CD4-positive, alpha-beta T cell (primary cell): ENCODE measurements around the gene ARHGEF28. TPM values are rescaled to one million over a fixed set of nuclear protein-coding genes. Genes with fewer than 3 reads are reported as not detected.

Source experiments
- ATAC-seq: fragments of 200-7000 bp; cut with Tn5 transposase; one replicate; pipeline ENCODE4 v1.10.0; 2022; ENCODE audit warnings: mild to moderate bottlenecking; ENCODE audit not compliant: poor library complexity
- CTCF ChIA-PET: fragments of 350-600 bp; sonication (Branson Sonifier 250); formaldehyde crosslinking; loops from one replicate; lab custom pipeline; 2021; ENCODE audit warnings: antibody characterized with exemption, inconsistent platforms; lab: Charles Lee
- POLR2A ChIA-PET: fragments of 350-600 bp; sonication (Branson Sonifier 250); formaldehyde crosslinking; loops from one replicate; lab custom pipeline; 2021; ENCODE audit warnings: antibody characterized with exemption, inconsistent platforms; lab: Charles Lee
- DNase-seq, 14 experiments: peaks; one replicate each; pipeline ENCODE4 v3.0.0-alpha.2; 2013 to 2020; ENCODE audit warnings: mixed read lengths in 2 of 14
- H3K27ac ChIP-seq, 2 donors: one replicate each; pipeline versions ENCODE4 v1.5.1 to v1.7.0; 2013; ENCODE audit warnings: low read length in 2 of 2, low read depth in 1 of 2, mild to moderate bottlenecking in 1 of 2
- H3K27me3 ChIP-seq, 2 experiments: 1 replicate in 1 of 2; 2 replicates in 1 of 2; pipeline versions ENCODE4 v1.6.1 to v1.7.0; 2013; ENCODE audit warnings: low read length in 2 of 2, control low read depth in 1 of 2, mild to moderate bottlenecking in 1 of 2, moderate library complexity in 1 of 2; ENCODE audit not compliant: insufficient read depth in 2 of 2, control insufficient read depth in 1 of 2
- H3K36me3 ChIP-seq: one replicate; pipeline ENCODE4 v1.6.1; 2013; ENCODE audit warnings: low read length, control low read depth; ENCODE audit not compliant: insufficient read depth
- H3K4me1 ChIP-seq: one replicate; pipeline ENCODE4 v1.6.1; 2013; ENCODE audit warnings: low read length, control low read depth; ENCODE audit not compliant: insufficient read depth
- H3K4me3 ChIP-seq: one replicate; pipeline ENCODE4 v1.5.1; 2013; ENCODE audit warnings: mild to moderate bottlenecking, low read length, moderate library complexity
- H3K9me3 ChIP-seq, 2 experiments: 1 replicate in 1 of 2; 2 replicates in 1 of 2; pipeline versions ENCODE4 v1.6.1 to v1.7.0; 2013; ENCODE audit warnings: low read length in 2 of 2, mild to moderate bottlenecking in 2 of 2, control low read depth in 1 of 2, moderate library complexity in 1 of 2; ENCODE audit not compliant: control insufficient read depth in 1 of 2, insufficient read depth in 1 of 2
- H3K27ac Mint-ChIP-seq: one replicate; pipeline ENCODE4 v1.8.0; 2020; ENCODE audit warnings: mixed read lengths
- H3K27me3 Mint-ChIP-seq: one replicate; pipeline ENCODE4 v1.8.0; 2021; ENCODE audit warnings: mixed read lengths
- H3K36me3 Mint-ChIP-seq: one replicate; pipeline ENCODE4 v1.8.0; 2021; ENCODE audit warnings: low read depth, mixed read lengths
- H3K4me1 Mint-ChIP-seq: one replicate; pipeline ENCODE4 v1.8.0; 2021; ENCODE audit warnings: low read depth, mixed read lengths
- H3K4me3 Mint-ChIP-seq: one replicate; pipeline ENCODE4 v1.8.0; 2020; ENCODE audit warnings: mild to moderate bottlenecking, mixed read lengths
- H3K9me3 Mint-ChIP-seq: one replicate; pipeline ENCODE4 v1.8.0; 2020; ENCODE audit warnings: mixed read lengths
- intact Hi-C, 2 experiments: fragments of 100-400 bp; cut with DNase I in 1 of 2; cut with micrococcal nuclease in 1 of 2; formaldehyde crosslinking; loops; one replicate each; pipeline versions ENCODE4 v1.15.1 to v1.9.0; 2023 to 2025; cut with DNase I, micrococcal nuclease
- total RNA-seq, 174 experiments: library from RNA in 2 of 174; stranded (reverse) in 2 of 174; gene quantifications; one replicate each; pipeline ENCODE4 v1.2.3 and lab custom pipeline; 2021 to 2026
- TF ChIP-seq, protein P1 (sequence below): fragments of 200-600 bp; IDR thresholded peaks from one replicate; pipeline ENCODE4 v1.8.0; 2022; ENCODE audit warnings: antibody characterized with exemption, mild to moderate bottlenecking

Gene ARHGEF28
- total RNA-seq, 2 experiments from 2014 or later, result not detected

DNA sequence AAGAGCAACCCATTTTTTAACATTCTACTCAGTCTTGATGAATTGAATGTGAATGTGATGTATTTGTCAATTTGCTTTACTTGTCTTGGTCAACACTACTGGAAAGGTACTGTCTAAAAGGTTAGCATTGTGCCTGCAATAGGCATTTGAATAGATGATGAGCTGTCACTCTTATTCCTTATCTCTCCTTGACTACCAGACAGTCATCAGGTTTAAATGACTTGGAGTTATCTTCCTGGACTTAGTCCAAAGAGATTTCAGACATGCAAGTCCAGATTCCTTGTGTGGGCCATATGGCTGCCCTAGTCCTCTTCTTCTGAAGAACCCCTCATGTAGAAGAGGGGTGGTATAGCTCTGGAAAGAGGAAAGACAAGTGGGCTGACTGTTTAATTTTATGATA is 4.8 kb downstream of the ARHGEF28 start:
- no peaks in the 10 kb centered on the region for H3K36me3 Mint-ChIP-seq
- no peak for DNase-seq
- H3K9me3 Mint-ChIP-seq, result no peaks in the 10 kb centered on the region
- Histone ChIP-seq H3K9me3 (no peaks in the 10 kb centered on the region), H3K4me3 (no peak overlapping the region), H3K27ac (no peak overlapping the region), H3K4me1 (peaks cover 6% of the 10 kb centered on the region), H3K27me3 (peaks cover 16 to 41% of the 10 kb centered on the region in 2 experiments), H3K36me3 (no peaks in the 10 kb centered on the region)
- peaks cover 47% of the 10 kb centered on the region for H3K27me3 Mint-ChIP-seq
- H3K4me3 Mint-ChIP-seq, result no peak overlapping the region
- CTCF ChIA-PET, result no interaction called here
- POLR2A ChIA-PET, result no interaction called here
- intact Hi-C loops, result no loop called here
- ATAC-seq, result no peak
- H3K4me1 Mint-ChIP-seq, result no peaks in the 10 kb centered on the region
- no peak overlapping the region for H3K27ac Mint-ChIP-seq
- TF ChIP-seq, protein P1, sequence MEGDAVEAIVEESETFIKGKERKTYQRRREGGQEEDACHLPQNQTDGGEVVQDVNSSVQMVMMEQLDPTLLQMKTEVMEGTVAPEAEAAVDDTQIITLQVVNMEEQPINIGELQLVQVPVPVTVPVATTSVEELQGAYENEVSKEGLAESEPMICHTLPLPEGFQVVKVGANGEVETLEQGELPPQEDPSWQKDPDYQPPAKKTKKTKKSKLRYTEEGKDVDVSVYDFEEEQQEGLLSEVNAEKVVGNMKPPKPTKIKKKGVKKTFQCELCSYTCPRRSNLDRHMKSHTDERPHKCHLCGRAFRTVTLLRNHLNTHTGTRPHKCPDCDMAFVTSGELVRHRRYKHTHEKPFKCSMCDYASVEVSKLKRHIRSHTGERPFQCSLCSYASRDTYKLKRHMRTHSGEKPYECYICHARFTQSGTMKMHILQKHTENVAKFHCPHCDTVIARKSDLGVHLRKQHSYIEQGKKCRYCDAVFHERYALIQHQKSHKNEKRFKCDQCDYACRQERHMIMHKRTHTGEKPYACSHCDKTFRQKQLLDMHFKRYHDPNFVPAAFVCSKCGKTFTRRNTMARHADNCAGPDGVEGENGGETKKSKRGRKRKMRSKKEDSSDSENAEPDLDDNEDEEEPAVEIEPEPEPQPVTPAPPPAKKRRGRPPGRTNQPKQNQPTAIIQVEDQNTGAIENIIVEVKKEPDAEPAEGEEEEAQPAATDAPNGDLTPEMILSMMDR, result no peak

DNA sequence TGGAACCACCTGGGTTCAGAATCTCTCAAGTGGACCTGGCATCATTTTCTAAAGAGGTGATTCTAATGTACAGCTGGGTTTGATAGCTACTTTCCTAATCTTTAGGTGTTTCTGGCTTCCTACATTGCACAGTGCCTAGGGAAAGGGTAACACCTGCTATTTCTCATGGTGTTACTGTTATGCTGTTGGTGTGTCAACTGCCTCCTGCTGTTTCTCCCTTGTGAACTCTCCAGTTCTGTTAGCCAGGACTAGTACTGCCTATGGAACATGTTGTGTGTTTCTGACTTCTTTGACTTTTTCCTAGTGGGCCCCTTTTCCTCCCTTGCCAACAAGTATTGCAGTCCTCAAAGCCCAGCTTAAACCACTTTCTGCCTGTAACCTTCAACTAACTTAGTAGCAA is 5.5 kb downstream of the ARHGEF28 start:
- DNase-seq (no peak), ATAC-seq (no peak)
- TF ChIP-seq, protein P1, result no peak
- no peak overlapping the region for H3K27ac Mint-ChIP-seq
- no peak overlapping the region for H3K4me3 Mint-ChIP-seq
- H3K4me1 Mint-ChIP-seq, result no peaks in the 10 kb centered on the region
- ChIA-PET CTCF (no interaction called here), POLR2A (no interaction called here)
- intact Hi-C loops, result no loop called here
- H3K9me3 Mint-ChIP-seq, result no peaks in the 10 kb centered on the region
- H3K27me3 Mint-ChIP-seq, result peaks cover 47% of the 10 kb centered on the region
- Histone ChIP-seq H3K27me3 (peaks cover 16 to 38% of the 10 kb centered on the region in 2 experiments), H3K36me3 (no peaks in the 10 kb centered on the region), H3K4me3 (no peak overlapping the region), H3K9me3 (no peaks in the 10 kb centered on the region), H3K4me1 (peaks cover 2% of the 10 kb centered on the region), H3K27ac (no peak overlapping the region)
- no peaks in the 10 kb centered on the region for H3K36me3 Mint-ChIP-seq

DNA sequence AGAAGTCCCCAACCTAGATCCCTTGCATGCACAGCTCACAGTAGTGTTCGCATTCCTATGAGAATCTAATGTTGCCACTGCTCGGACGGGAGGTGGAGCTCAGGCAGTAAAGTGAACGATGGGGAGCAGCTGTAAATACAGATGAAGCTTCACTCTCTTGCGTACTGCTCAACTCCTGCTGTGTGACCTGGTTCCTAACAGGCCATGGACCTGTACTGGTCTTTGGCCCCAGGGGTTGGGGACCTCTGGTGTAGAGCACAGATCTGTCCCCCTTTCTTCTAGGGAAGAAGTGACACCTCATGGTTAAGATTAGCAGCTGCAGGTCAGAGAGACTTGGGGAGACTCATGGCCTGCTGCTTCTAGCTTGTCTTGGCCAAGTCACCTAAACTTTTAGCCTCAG is 7.1 kb downstream of the ARHGEF28 start:
- POLR2A ChIA-PET, result no interaction called here
- no peak overlapping the region for H3K27ac Mint-ChIP-seq
- H3K4me3 Mint-ChIP-seq, result no peak overlapping the region
- peaks cover 33% of the 10 kb centered on the region for H3K27me3 Mint-ChIP-seq
- CTCF ChIA-PET, result no interaction called here
- Histone ChIP-seq H3K4me1 (no peaks in the 10 kb centered on the region), H3K27me3 (peaks cover 11 to 23% of the 10 kb centered on the region in 2 experiments), H3K9me3 (no peaks in the 10 kb centered on the region), H3K27ac (no peak overlapping the region), H3K4me3 (no peak overlapping the region), H3K36me3 (no peaks in the 10 kb centered on the region)
- TF ChIP-seq, protein P1, result no peak
- intact Hi-C loops, result no loop called here
- ATAC-seq (no peak), DNase-seq (no peak)
- no peaks in the 10 kb centered on the region for H3K9me3 Mint-ChIP-seq
- no peaks in the 10 kb centered on the region for H3K4me1 Mint-ChIP-seq
- H3K36me3 Mint-ChIP-seq, result no peaks in the 10 kb centered on the region
